Caco-2 (cell line): ENCODE data around the gene SNAPC1. TPM values are rescaled to one million over a fixed set of nuclear protein-coding genes. Genes with fewer than 3 reads are reported as not detected.
A peak's percentile ranks its signal among the peaks of the same experiment; 100 is the strongest.

Experiments
- BruUV-seq: library from RNA; stranded (reverse); fragments of 400-500 nt; replicated peaks from 2 replicates; lab custom pipeline; 2021; lab: Mats Ljungman, UMichigan
- CTCF ChIA-PET: fragments of 300-600 bp; sonication (Branson Sonifier 250); formaldehyde crosslinking; loops from one replicate; lab custom pipeline; 2022; ENCODE audit warnings: antibody characterized with exemption; lab: Charles Lee
- POLR2A ChIA-PET: fragments of 300-600 bp; sonication (Branson Sonifier 250); formaldehyde crosslinking; loops from one replicate; lab custom pipeline; 2022; ENCODE audit warnings: antibody characterized with exemption; lab: Charles Lee
- DNase-seq, 2 experiments: peaks; one replicate each; pipeline versions ENCODE4 v3.0.0 to v3.0.0-alpha.2; 2020 to 2022
- H3K27me3 ChIP-seq: replicated peaks from 2 replicates; pipeline ENCODE4 v1.6.0; 2011; ENCODE audit warnings: low read length; ENCODE audit not compliant: control insufficient read depth, insufficient read depth
- H3K36me3 ChIP-seq: 2 replicates; pipeline ENCODE4 v1.5.1; 2011; ENCODE audit warnings: low read length; ENCODE audit not compliant: control insufficient read depth, insufficient read depth
- H3K4me1 ChIP-seq: fragments of 250-450 bp; sonication (Bioruptor Pico); 2 replicates; pipeline ENCODE4 v1.5.1; 2020; ENCODE audit warnings: mild to moderate bottlenecking
- H3K4me3 ChIP-seq: 2 replicates; pipeline ENCODE4 v1.5.1; 2011; ENCODE audit warnings: low read depth, mild to moderate bottlenecking, control low read depth, low read length
- H3K9me3 ChIP-seq: fragments of 250-450 bp; sonication (Bioruptor Pico); 2 replicates; pipeline ENCODE4 v1.5.1; 2020; ENCODE audit warnings: mild to moderate bottlenecking, moderate library complexity
- H3K27ac Mint-ChIP-seq: one replicate; pipeline ENCODE4 v1.8.0; 2022; ENCODE audit warnings: mixed read lengths; ENCODE audit not compliant: unreplicated experiment
- H3K27me3 Mint-ChIP-seq: one replicate; pipeline ENCODE4 v1.8.0; 2022; ENCODE audit warnings: mixed read lengths; ENCODE audit not compliant: insufficient read depth, unreplicated experiment
- H3K36me3 Mint-ChIP-seq: one replicate; pipeline ENCODE4 v1.8.0; 2022; ENCODE audit warnings: mild to moderate bottlenecking, mixed read lengths; ENCODE audit not compliant: insufficient read depth, unreplicated experiment
- H3K4me1 Mint-ChIP-seq: one replicate; pipeline ENCODE4 v1.8.0; 2022; ENCODE audit warnings: low read depth, mixed read lengths; ENCODE audit not compliant: unreplicated experiment
- H3K4me3 Mint-ChIP-seq: one replicate; pipeline ENCODE4 v1.8.0; 2022; ENCODE audit warnings: mild to moderate bottlenecking, moderate library complexity, mixed read lengths; ENCODE audit not compliant: unreplicated experiment
- H3K9me3 Mint-ChIP-seq: one replicate; pipeline ENCODE4 v1.8.0; 2022; ENCODE audit warnings: mixed read lengths; ENCODE audit not compliant: unreplicated experiment
- intact Hi-C: fragments of 100-400 bp; cut with micrococcal nuclease; formaldehyde crosslinking; loops from one replicate; pipeline ENCODE4 v1.10.0; 2022; ENCODE audit not compliant: unreplicated experiment
- total RNA-seq: library from RNA; stranded (reverse); gene quantifications from 2 replicates; pipeline ENCODE4 v1.2.3, GENCODE V29; 2022
- TF ChIP-seq, protein P1 (sequence below), 2 experiments: fragments of 200-600 bp in 1 of 2; IDR thresholded peaks; 1 replicate in 1 of 2; 2 replicates in 1 of 2; pipeline versions ENCODE4 v1.5.1 to v1.8.0; 2011 to 2022; ENCODE audit warnings: antibody characterized with exemption in 1 of 2, control low read depth in 1 of 2, inconsistent platforms in 1 of 2, low read depth in 1 of 2, low read length in 1 of 2, mild to moderate bottlenecking in 1 of 2, moderate library complexity in 1 of 2; ENCODE audit not compliant: insufficient read depth in 1 of 2, severe bottlenecking in 1 of 2, unreplicated experiment in 1 of 2

SNAPC1 gene
- total RNA-seq, 1 experiment from 2014 or later = 5.1 TPM

DNA sequence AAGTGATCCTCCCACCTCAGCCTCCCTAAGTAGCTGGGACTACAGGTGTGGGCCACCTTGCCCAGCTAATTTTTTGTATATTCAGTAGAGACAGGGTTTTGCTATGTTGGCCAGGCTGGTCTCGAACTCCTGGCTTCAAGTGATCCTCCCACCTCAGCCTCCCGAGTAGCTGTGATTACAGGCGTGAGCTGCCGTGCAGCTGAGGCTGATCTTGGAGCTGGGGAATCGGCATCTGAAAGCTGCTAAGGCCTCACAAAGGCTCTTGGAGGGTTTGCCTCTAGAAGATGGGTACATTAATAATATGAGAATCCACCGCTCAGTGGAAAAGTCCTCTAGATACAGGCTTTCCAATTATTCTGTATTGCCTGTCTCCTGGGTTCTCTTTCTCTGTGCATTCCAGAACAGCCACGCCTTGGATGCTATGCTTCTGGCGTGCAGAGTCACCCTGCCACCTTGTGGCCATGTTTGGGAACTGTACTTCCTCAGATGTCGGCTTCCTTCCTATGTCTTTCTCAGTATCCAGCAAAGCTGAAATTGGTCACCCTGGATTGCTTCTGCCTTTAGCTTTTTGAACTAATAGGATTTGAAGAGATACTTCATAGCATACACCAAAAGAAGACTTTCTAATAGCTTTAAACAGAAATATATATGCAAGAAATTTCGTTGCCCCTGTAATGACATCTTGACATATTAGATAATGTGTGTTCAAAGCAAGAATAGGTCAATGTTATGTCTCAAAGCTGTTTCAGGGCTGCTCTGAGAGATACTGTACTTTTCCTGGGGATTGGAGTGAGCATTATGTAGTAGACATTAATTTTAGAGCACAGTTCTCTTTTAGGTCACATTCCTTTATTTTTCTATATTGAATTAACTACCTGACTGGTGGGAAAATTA lies 75.4 kb downstream of the SNAPC1 start:
- no TSS peak for BruUV-seq
- intact Hi-C loops = loop anchor here (1.0 to 5.0 kb wide), 6 partner anchors 75 to 568 kb away; partner anchors contain the start of gene SNAPC1
- Mint-ChIP-seq H3K9me3 (no peaks in the 10 kb centered on the region), H3K4me3 (no peak overlapping the region), H3K27me3 (peaks cover 5% of the 10 kb centered on the region), H3K4me1 (no peaks in the 10 kb centered on the region), H3K27ac (no peak overlapping the region), H3K36me3 (no peaks in the 10 kb centered on the region)
- ChIA-PET CTCF (interaction anchor here (0.8 to 1.0 kb wide), 4 partner anchors 76 to 541 kb away, joined by 3 to 6 read pairs (median 4); partner anchors contain the start of gene SNAPC1), POLR2A (no interaction called here)
- no peaks in the 10 kb centered on the region for H3K4me1 ChIP-seq
- no peak overlapping the region for H3K4me3 ChIP-seq
- DNase-seq = peak; percentile 68 to 83
- TF ChIP-seq, protein P1, sequence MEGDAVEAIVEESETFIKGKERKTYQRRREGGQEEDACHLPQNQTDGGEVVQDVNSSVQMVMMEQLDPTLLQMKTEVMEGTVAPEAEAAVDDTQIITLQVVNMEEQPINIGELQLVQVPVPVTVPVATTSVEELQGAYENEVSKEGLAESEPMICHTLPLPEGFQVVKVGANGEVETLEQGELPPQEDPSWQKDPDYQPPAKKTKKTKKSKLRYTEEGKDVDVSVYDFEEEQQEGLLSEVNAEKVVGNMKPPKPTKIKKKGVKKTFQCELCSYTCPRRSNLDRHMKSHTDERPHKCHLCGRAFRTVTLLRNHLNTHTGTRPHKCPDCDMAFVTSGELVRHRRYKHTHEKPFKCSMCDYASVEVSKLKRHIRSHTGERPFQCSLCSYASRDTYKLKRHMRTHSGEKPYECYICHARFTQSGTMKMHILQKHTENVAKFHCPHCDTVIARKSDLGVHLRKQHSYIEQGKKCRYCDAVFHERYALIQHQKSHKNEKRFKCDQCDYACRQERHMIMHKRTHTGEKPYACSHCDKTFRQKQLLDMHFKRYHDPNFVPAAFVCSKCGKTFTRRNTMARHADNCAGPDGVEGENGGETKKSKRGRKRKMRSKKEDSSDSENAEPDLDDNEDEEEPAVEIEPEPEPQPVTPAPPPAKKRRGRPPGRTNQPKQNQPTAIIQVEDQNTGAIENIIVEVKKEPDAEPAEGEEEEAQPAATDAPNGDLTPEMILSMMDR (IDR thresholded peaks at IDR 0.05; ENCODE audit: insufficient read depth in 1 of 2, low read depth in 1 of 2, low read length in 1 of 2, severe bottlenecking in 1 of 2, unreplicated experiment in 1 of 2) = peak; percentile 83 to 90
- H3K36me3 ChIP-seq = no peaks in the 10 kb centered on the region
- no peaks in the 10 kb centered on the region for H3K9me3 ChIP-seq
- no peaks in the 10 kb centered on the region for H3K27me3 ChIP-seq

DNA sequence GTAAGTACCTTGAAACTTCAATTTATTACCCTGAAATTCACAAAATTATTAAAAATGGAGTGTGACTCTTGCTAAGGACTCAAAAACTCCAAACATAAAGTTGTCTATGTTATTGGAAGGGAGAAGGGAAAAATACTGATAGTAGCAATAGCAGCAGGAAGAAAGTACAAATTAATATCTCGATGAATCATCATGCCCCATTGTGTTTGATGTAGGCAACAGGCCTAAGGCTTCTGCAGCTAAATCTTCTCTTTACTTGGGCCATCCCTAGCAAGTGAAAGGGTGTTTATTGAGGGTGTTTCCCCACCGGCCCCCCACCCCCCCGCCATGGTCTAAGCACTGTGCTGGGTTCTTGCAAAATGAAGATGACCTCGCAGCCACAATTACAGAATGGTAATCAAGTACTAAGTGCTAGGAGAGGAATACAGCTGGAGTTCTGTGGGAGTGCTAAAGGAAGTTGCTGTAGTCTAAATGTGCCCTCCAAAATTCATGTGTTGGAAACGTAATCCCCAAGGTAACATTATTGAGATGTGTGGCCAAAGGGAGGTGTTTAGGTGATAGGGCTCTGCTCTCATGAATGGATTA lies 76.5 kb downstream of the SNAPC1 start:
- H3K27ac Mint-ChIP-seq = no peak overlapping the region
- intact Hi-C loops = loop anchor here (5.0 kb wide), 2 partner anchors 76 to 361 kb away; partner anchors contain the start of gene SNAPC1

DNA sequence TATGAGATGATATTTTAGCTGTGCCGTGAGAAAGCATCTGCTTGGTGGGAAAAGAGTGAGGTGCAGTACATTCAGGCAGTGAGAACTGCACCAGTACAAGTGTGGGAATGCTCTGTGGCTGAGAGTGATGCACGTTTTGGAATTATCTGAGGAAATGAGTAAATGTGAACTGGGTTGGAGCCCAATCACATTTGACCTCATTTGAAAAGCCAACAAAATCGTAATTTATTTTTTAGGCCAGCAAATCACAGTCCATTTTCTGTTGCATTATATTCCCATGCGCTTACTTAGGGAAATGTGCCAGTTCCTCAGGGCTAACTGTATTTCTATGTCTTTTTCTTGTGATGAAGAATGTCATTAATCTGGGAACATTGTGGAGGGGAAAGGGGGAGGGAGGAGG lies 77.3 kb downstream of the SNAPC1 start:
- no peaks in the 10 kb centered on the region for H3K4me1 Mint-ChIP-seq
- no peaks in the 10 kb centered on the region for H3K9me3 Mint-ChIP-seq
- TF ChIP-seq, protein P1 (IDR thresholded peaks at IDR 0.05; ENCODE audit: insufficient read depth in 1 of 2, low read depth in 1 of 2, low read length in 1 of 2, severe bottlenecking in 1 of 2, unreplicated experiment in 1 of 2) = no peak
- H3K36me3 Mint-ChIP-seq = no peaks in the 10 kb centered on the region
- DNase-seq = no peak
- ChIA-PET POLR2A (no interaction called here), CTCF (no interaction called here)
- no peak overlapping the region for H3K27ac Mint-ChIP-seq
- Histone ChIP-seq H3K4me1 (no peaks in the 10 kb centered on the region), H3K27me3 (no peaks in the 10 kb centered on the region), H3K9me3 (no peaks in the 10 kb centered on the region), H3K36me3 (no peaks in the 10 kb centered on the region), H3K4me3 (no peak overlapping the region)
- H3K27me3 Mint-ChIP-seq = peaks cover 5% of the 10 kb centered on the region
- no peak overlapping the region for H3K4me3 Mint-ChIP-seq
- BruUV-seq = no TSS peak
- intact Hi-C loops = loop anchor here (5.0 kb wide), 2 partner anchors 77 to 362 kb away; partner anchors contain the start of gene SNAPC1

More for the DNA sequence above, 76.5 kb downstream of the SNAPC1 start:
- no peak for DNase-seq
- CTCF ChIA-PET = interaction anchor here (0.6 kb wide), 1 partner anchor 65 kb away, joined by 4 read pairs; no protein-coding TSS in a partner anchor
- Mint-ChIP-seq H3K36me3 (no peaks in the 10 kb centered on the region), H3K27me3 (peaks cover 5% of the 10 kb centered on the region), H3K4me1 (no peaks in the 10 kb centered on the region), H3K9me3 (no peaks in the 10 kb centered on the region), H3K4me3 (no peak overlapping the region)
- Histone ChIP-seq H3K9me3 (no peaks in the 10 kb centered on the region), H3K36me3 (no peaks in the 10 kb centered on the region), H3K4me3 (no peak overlapping the region), H3K27me3 (no peaks in the 10 kb centered on the region), H3K4me1 (no peaks in the 10 kb centered on the region)
- POLR2A ChIA-PET = no interaction called here
- TF ChIP-seq, protein P1 (IDR thresholded peaks at IDR 0.05; ENCODE audit: insufficient read depth in 1 of 2, low read depth in 1 of 2, low read length in 1 of 2, severe bottlenecking in 1 of 2, unreplicated experiment in 1 of 2) = no peak
- BruUV-seq = no TSS peak
